ENCODE results near the gene PTK6.
"Not testable (repeated sequence)": the region's sequence is repeated elsewhere in the genome, so short reads cannot be mapped to it uniquely, and the experiment has no call there.

Gene PTK6

DNA sequence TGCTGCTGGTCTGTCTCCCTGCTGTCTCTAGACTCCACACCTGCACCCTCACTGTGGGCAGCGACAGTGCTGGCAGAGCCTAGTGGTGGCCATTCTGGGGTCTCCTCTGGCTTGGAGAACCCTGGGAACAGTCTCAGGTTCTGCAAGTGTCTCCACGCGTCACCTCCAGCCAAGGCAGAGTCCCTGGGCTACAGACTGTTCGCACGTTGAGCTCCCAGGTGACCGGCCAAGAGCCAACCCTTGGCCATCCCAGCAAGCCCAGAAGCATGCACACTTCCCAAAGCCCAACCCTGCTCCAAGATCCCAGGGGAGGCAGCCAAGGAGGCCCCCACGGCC, 43.1 kb downstream of the PTK6 start:
- DNase-seq (ENCODE audit: low read depth): no peak

DNA sequence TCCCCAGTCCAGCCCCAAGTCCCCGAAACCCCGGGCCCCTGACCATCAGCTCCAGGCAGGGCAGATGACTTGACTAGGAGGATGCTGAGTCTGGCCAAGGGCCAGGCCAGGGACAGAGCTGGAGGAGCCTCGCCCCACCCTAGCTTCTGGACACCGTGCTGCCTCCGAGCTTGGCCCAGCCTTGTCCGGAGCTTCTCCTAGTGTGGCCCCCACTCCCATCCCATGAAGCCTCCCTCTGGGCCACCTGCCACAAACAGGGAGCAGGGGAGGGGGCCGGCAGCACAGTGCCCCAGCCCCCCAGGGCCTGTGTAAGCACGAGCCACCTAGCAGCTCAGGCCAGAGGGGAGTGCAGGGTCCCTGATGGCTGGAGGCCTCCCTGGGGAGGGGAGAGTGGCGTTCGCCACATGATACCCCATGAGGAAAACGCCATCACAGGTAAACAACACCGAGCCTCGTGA, 43.6 kb downstream of the PTK6 start:
- DNase-seq (ENCODE audit: low read depth): no peak

DNA sequence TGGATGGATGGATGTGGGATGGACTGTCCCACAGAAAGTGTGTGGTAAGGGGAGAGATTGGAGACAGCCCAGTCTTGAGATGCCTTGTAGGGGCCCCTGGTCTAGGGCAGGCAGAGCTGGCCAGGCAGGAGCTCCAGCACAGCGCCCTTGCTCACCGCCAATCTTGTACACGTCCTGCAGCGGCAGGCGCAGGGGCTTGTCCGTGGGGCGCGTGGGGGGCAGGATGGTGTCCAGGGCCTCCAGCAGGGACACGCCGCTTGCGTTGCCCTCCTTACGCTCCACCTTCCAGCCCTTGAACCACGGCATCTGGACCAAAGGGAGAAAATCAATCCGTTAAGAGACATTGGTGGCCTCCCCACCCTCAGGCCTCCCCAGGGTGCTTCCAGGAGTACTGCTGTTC, 44.2 kb downstream of the PTK6 start:
- DNase-seq (ENCODE audit: low read depth): no peak

DNA sequence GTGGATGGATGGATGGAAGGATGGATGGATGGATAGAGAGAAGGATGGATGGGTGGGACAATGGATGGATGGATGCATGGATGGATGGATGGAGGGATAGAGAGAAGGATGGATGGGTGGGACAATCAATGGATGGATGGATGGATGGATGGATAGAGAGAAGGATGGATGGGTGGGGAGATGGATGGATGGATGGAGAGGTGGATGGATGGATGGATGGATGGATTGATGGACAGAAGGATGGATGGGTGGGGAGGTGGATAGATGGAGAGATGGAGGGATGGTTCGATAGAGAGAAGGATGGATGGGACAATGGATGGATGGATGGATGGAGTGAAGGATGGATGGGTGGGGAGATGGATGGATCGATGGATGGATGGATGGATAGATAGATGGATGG, 44.7 kb downstream of the PTK6 start:
- no peak for DNase-seq (ENCODE audit: low read depth)

DNA sequence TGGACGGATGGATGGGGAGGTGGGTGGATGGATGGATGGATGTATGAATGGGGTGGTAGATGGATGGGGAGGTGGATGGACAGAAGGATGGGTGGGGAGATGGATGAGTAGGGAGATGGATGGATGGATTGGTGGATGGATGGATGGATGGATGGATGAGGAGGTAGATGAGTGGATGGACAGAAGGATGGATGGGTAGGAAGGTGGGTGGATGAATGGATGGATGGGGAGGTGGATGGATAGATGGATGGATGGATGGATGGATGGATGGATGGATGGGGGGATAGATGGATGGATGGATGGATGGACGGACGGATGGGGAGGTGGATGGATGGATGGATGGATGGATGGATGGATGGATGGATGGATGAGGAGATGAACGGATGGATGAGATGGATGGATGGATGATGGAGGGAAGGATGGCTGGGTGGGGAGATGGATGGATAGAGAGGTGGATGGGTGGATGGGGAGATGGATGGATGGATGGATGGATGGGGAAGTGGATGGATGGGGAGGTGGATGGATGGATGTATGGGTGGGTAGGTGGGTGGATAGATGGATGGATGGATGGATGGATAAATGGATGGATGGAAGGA, 45.4 kb downstream of the PTK6 start:
- no peak for DNase-seq (ENCODE audit: low read depth)

DNA sequence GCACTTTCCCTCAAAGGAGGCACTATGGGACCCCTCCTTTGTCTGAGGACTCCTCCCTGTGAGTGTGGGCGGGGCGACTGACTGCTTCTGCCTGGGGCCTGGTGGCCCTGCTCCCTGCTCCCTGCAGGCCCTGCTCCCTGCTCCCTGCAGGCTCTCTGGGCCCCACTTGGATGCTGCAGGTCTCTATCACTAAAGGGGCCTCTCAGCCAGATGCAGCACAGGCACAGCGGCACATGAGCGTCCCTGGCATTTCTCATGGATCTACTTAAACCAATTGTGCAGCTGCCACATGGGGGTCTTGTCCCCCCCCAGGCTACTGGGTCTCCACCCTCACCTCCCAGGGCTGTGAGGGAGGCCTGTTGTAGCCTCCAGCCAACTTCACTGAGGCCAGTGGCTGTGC, 46.1 kb downstream of the PTK6 start:
- no peak for DNase-seq (ENCODE audit: low read depth)

DNA sequence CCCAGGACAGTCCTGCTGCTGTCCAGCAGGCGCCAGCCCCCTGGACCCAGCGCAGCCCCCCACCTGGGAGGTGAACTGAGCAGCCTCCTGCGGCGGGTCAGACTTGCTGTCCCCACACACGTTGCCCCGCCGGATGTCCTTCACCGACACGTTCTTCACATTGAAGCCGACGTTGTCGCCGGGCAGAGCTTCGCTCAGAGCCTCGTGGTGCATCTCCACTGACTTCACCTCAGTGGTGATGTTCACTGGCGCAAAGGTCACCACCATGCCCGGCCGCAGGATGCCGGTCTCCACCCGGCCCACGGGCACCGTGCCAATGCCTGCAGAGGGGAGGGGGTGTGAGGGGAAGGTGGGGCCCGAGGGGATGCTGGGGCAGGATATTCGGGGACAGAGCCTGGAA, 46.8 kb downstream of the PTK6 start:
- DNase-seq (ENCODE audit: low read depth): no peak

DNA sequence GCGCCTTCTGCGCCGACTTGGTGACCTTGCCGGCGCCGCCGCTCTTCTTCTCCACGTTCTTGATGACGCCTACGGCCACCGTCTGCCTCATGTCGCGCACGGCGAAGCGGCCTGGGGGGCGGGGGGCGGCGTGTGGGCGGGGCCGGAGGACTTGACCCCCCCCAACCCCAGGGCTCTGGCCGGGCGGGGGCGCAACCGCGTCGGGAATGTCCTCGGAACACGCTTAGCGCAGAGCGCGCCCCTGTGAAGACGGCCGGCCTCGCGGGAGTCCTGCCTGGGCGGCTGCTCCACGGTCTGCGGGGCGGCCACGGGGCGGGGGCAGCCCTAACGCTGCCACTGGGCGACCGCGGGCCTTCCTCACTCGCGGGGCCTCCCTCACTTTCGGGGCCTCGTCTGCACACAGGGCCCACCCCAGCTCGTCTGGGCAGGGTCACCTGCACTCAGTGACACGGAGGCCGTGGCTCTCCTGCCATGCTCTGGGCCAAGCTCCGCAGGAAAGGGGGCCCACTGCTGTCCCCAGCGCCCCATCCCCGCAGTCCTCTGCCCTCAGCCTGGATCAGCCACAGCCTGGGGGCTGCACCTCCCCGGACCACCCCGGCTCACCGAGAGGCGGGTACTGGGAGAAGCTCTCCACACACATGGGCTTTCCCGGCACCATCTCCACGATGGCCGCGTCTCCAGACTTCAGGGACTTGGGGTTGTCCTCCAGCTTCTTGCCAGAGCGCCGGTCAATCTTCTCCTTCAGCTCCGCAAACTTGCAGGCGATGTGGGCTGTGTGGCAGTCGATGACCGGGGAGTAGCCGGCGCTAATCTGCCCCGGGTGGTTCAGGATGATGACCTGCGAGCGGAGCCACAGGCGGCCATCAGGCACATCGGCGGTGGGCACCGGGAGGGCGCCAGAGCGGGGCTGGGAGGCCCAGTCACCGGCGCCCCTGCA, 48.6 kb downstream of the PTK6 start:
- DNase-seq (ENCODE audit: low read depth): no peak

DNA sequence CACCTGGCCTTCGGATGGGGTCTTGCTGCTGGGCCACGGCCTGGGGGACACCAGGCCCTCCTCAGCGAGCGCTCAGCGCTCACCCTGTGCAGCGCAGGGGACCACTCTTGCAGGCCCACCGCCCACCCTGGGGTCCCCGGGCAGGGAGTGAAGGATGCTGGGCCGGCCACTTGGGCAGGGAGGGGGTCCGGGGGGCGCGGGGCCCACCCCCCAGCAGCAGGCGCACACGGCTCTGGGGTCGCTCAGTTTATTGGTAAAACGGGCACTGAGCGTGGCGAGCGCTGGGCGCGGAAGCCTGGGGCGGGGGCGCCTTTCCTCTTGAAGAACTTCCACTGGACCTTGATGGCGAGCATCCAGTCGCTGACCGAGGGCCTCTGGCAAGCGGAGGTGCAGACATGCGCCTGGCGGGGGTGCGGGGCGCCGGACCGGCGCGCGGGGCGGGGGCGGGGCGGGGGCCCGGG, 49.4 kb downstream of the PTK6 start:
- DNase-seq (ENCODE audit: low read depth): no peak

DNA sequence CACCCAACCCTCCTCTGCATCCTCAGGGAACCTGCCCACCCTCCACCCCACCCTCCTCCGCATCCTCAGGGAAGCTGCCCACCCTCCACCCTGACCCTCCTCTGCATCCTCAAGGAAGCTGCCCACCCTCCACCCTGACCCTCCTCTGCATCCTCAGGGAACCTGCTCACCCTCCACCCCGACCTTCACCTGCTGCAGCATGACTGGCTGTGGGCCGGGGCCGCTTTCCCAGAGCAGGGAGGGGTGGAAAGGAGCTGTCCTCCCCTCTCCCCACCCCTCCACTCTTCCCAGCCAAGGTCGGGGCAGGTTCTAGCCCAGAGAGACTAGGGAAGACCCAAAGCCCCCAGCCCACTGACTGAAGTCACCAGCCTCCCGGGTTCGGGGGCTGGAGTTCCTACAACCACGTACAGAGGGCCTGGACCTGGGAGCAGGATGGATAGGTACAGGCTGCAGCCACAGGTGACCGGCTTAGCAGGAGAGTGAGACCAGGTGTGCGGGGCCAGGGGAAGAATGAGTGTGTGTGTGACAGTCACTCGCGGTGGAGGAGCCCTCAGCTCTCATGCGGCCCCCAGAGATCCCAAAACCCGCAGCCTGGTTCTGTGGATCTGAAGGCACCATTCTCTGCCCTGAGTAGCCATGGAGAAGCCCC, 49.9 kb downstream of the PTK6 start:
- no peak for DNase-seq (ENCODE audit: low read depth)

DNA sequence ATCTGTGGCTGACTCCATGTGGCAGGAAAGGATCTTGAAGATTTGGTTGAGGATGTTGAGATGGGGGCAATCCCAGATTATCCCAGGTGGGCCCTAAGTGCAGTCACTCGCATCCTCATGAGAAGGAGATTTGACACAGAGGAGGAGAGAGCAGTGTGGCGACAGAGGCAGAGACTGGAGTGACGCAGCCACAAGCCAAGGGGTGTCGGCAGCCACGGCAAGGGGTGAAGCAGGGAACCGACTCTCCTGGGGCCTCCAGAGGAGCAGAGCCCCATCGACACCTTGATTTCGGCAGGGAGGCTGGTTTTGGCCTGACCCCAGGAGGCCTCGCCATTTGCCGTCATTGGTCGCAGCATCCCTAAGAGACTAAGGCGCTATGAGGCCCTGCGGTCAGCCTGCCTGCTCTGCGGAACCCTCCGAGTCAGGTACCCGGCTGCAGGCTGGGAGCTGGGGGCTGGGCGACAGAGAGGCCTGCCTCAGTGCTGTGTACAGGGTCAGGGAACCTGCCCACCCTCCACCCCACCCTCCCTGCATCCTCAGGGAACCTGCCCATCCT, 50.8 kb downstream of the PTK6 start:
- DNase-seq (ENCODE audit: low read depth): no peak

DNA sequence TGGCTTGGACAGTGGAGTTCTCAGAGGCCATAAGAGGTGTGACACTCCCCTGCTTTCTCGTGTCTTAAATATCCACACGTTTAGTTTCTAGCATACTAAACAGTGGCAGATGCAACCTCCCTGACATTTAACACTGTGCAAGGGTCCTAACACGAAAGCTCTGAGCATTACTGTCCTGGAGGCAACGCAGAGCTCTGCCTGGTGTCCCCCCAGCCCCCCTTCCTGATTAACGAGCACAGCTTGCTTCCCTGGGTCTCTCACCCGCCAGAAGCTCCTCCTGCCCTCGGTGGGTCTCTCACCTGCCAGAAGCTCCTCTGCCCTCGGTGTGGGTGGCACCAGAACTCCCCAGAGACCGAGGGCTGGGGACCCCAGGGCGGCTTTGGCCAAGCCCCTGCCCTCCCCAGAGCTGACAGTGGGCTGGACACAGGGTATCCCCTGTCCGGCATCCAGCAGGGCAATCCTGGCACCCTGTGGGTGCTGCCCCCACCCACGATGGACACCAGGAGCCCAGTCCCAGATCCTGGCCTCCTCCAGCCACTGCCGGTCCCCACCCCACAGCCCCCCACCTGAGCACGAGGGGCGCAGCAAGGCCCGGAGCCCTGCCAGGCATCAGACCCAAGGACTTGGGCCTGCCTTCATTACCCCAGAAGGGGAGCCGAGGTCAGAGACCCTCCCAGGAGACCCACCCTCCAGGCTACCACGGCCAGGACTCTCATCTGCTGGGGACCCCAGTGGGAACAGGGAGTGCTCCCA, 52.3 kb downstream of the PTK6 start:
- no peak for DNase-seq (ENCODE audit: low read depth)

DNA sequence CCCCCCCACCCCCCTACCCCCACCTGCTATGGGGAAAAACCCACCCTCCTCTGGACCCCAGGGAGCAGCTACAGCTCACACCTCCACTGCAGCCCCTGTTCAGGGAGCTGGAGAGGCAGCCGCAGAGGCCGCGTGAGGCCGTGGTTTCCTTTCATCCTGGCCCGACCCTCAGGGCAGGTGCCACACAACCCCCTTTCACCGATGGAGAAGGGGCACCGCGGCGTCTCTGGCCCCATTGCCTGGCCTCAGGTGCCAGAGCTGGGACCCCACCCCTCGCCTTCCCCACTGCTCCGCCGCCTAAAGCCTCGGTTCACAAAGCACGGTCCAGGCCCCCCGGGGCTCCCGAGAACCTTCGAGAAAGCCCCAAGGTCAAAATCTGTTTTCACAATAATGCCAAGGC, 52.9 kb downstream of the PTK6 start:
- DNase-seq (ENCODE audit: low read depth): no peak

DNA sequence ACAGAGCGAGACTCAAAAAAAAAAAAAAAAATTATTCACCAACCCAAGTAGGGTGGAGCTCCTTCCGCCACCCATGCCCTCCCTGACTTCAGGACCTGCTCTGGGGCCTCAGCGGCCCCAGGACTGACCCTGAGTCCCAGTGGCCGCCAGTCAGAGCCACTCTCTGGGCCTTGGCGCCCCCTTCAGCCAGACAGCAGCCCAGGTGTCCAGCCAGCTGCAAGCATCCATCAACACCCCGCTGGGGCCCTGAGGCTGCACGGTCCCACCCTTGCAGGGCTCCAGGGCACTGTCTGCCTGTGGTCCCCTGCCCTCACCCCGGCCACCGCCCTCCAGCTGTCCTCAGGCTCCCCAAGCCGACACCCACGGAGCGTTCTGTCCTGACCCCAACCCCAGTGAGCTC, 53.3 kb downstream of the PTK6 start:
- DNase-seq (ENCODE audit: low read depth): no peak

DNA sequence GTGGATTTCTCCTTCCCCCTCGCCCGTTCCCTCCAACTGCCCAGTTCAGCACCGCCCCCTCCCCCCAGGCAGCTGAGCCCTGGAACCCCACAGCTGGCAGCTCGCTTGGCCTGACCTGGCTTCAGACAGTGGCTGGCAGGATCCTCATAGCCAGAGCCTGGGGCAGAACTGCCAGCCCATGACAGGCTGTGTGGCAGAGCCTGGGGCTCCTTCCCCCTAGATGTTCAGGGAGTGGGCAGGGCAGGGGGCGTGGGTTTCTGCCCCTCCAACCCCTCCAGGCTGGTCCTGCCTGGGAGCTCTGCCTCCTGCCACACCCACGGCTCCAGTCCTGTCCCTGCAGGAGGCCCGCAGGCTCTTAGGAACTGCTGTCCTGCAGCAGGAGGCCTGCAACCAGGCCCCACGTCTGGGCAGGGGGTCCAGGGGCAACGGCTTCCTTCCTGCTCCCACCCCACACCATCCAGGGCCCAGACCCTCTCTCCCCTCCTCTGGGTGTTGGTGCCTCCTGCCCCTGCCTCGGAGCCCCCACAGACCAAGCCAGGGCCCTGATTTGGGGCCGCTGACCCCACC, 55.1 kb downstream of the PTK6 start:
- DNase-seq (ENCODE audit: low read depth): no peak

DNA sequence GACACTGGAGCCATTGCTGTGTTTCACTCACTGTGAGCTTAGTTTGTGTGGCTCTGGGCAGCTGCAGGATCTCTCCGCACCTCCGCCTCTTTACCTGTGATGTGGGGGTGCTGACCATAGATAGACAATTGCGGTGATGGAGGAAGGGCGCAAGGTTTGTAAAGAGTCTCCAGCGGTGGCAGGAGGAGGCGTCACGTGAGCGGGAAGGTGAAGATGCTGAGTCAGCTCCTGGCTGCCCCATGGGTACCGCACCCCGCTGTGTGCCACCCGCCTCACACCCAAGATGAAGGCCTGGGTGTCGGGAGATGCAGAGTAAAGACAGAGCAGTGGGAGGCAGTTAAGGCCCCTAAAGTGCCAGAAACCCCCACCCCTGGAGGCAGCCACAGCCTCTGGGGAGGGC, 55.7 kb downstream of the PTK6 start:
- DNase-seq (ENCODE audit: low read depth): no peak

DNA sequence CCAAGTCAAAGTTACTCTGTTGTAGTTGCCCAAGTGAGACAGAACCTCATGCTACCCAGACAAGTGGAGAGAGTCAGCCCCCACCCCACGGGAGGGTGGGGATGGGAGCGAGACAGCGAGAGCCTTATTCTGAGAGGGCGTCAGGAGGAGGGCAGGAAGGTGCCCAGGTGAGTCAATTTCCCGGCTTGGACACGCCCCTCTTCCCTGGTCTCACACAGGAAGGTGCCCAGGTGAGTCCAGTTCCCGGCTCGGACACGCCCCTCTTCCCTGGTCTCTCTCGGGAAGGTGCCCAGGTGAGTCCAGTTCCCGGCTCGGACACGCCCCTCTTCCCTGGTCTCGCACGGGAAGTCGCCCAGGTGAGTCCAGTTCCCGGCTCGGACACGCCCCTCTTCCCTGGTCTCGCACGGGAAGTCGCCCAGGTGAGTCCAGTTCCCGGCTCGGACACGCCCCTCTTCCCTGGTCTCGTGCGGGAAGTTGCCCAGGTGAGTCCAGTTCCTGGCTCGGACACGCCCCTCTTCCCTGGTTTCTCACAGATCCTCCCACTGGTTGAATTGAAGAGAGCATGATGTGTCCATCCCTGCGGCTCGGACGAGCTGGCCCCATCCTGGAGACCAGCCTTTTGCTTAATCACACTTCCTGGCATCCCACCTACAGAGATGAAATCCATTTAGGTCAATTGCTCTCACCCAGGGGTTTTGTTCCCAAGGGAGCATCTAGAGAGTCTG, 57.3 kb downstream of the PTK6 start:
- DNase-seq (ENCODE audit: low read depth): not testable (repeated sequence)

DNA sequence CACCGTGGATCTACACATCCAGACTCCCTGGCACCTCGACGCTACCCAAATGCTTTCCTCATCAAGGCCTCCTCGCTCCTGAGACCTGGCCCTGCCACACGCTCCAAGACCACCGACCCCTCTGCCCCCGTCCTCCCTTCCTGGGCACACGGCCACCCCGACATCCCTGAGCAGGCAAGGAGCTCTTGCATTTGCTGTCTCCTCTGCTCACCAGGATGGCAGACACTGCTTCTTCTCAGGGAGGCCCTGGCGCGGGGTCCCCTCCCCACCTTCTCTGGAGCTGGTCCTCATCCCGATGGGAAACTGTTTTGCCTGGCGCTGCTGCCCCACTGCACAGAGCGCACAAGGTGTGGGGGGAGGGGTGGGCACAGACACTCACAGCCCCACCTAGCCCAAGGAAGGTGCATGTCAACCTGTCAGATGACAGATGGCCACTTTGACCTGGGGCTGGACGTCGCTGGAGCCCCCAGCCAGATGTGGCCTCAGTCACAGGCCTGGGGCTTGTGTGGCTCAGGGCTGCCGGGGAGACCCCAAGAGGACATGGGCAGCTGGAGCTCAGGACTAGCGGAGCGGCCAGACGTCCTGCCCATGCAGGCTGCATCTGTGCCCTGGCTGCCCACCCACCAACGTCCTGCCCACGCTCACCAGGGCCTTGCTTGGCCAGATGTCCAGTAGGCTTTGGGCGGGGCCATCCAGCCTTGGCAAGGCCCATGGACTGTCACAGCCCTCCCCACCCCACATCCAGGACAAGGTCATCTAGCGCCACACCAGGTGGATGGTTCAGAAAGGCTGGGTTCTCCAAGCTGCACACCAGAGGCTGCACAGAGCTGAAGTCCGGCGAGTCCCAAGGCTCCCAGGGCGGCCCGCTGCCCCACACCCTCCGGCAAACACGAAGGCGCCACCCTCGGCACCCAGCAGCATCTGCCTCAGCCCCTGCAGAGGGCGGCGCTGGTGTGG, 58.6 kb downstream of the PTK6 start:
- DNase-seq (ENCODE audit: low read depth): no peak
